Cardiac muscle cell (in vitro differentiated cells and primary cell): ENCODE data around the gene LYPD6B. TPM values are rescaled to one million over a fixed set of nuclear protein-coding genes. Genes with fewer than 3 reads are reported as not detected.

Experiments
- DNase-seq, 2 donors: peaks; one replicate each; pipeline versions ENCODE4 v3.0.0 to v3.0.0-alpha.2; 2010 to 2017; ENCODE audit warnings: low read depth in 1 of 2, low spot score in 1 of 2
- H3K27ac ChIP-seq: fragments of 200-600 bp; sonication (generic); 2 replicates; pipeline ENCODE4 v1.5.1; 2016
- H3K27me3 ChIP-seq: fragments of 200-600 bp; sonication (generic); 2 replicates; pipeline ENCODE4 v1.6.0; 2016; ENCODE audit warnings: control low read depth
- H3K36me3 ChIP-seq: fragments of 200-600 bp; sonication (generic); 2 replicates; pipeline ENCODE4 v1.5.1; 2016; ENCODE audit warnings: control low read depth
- H3K4me1 ChIP-seq: fragments of 200-600 bp; sonication (generic); 2 replicates; pipeline ENCODE4 v1.8.1; 2017; ENCODE audit warnings: low read depth, mild to moderate bottlenecking, mixed run types
- H3K4me3 ChIP-seq: fragments of 200-600 bp; sonication (generic); 2 replicates; pipeline ENCODE4 v1.5.1; 2016; ENCODE audit warnings: mild to moderate bottlenecking
- H3K9me3 ChIP-seq: fragments of 200-600 bp; sonication (generic); 2 replicates; pipeline ENCODE4 v1.5.1; 2017; ENCODE audit warnings: low read depth, mild to moderate bottlenecking, control low read depth
- polyA plus RNA-seq: library from polyadenylated mRNA; unstranded; fragments of >200 nt; fragmentation: Nextera tagmentation; extraction: Ambion mirVana; gene quantifications from 2 replicates; pipeline ENCODE4 v1.2.1, GENCODE V29; 2016
- total RNA-seq: library from RNA; depleted of rRNA; stranded (reverse); fragments of >200 nt; gene quantifications from 2 replicates; pipeline ENCODE4 v1.2.3, GENCODE V29; 2016
- TF ChIP-seq, protein P1 (sequence below): IDR thresholded peaks from 2 replicates; pipeline ENCODE4 v1.5.1; 2012; ENCODE audit warnings: low read depth, mild to moderate bottlenecking, low read length

Gene LYPD6B
- total and polyA plus RNA-seq, 2 experiments from 2014 or later = 1.6 to 5.7 TPM

- TF ChIP-seq, protein P1, sequence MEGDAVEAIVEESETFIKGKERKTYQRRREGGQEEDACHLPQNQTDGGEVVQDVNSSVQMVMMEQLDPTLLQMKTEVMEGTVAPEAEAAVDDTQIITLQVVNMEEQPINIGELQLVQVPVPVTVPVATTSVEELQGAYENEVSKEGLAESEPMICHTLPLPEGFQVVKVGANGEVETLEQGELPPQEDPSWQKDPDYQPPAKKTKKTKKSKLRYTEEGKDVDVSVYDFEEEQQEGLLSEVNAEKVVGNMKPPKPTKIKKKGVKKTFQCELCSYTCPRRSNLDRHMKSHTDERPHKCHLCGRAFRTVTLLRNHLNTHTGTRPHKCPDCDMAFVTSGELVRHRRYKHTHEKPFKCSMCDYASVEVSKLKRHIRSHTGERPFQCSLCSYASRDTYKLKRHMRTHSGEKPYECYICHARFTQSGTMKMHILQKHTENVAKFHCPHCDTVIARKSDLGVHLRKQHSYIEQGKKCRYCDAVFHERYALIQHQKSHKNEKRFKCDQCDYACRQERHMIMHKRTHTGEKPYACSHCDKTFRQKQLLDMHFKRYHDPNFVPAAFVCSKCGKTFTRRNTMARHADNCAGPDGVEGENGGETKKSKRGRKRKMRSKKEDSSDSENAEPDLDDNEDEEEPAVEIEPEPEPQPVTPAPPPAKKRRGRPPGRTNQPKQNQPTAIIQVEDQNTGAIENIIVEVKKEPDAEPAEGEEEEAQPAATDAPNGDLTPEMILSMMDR = no peak
Measured at GRCh38 chr2:149101818-149102217, 63.3 kb downstream of the LYPD6B start.

GRCh38 chr2:149103081-149103620 is 64.7 kb downstream of the LYPD6B start:
- H3K36me3 ChIP-seq = no peaks in the 10 kb centered on the region
- TF ChIP-seq, protein P1 = no peak
- H3K27me3 ChIP-seq = no peaks in the 10 kb centered on the region
- no peak for DNase-seq
- no peaks in the 10 kb centered on the region for H3K9me3 ChIP-seq
- H3K4me1 ChIP-seq = peaks cover 3% of the 10 kb centered on the region
- H3K27ac ChIP-seq = no peak overlapping the region
- no peak overlapping the region for H3K4me3 ChIP-seq

More at GRCh38 chr2:149101818-149102217, 63.3 kb downstream of the LYPD6B start:
- no peak overlapping the region for H3K4me3 ChIP-seq
- no peak overlapping the region for H3K27ac ChIP-seq
- H3K36me3 ChIP-seq = no peaks in the 10 kb centered on the region
- no peaks in the 10 kb centered on the region for H3K27me3 ChIP-seq
- peaks cover 3% of the 10 kb centered on the region for H3K4me1 ChIP-seq
- no peaks in the 10 kb centered on the region for H3K9me3 ChIP-seq
- DNase-seq = no peak

DNA sequence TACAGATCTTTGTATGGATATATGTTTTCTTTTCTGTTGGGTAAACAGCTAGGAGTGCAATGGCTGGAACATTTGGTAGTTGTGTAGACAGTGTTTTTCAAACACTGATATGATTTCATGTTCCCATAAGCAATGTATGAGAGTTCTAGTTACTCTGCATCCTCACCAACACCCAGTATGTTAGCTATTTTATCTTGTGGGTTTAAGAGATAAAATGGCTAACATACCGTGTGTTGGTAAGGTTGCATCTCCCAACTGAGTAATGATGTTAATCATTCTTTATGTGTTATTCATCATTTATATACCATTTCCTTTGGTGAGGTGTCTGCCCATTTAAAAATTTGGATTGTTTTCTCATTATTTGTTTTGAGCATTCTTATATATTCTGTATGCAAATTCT is 65.7 kb downstream of the LYPD6B start:
- peak in 1 of 2 donors; percentile 3 for DNase-seq
- TF ChIP-seq, protein P1 = no peak
- Histone ChIP-seq H3K4me1 (no peaks in the 10 kb centered on the region), H3K27me3 (no peaks in the 10 kb centered on the region), H3K4me3 (no peak overlapping the region), H3K9me3 (no peaks in the 10 kb centered on the region), H3K36me3 (no peaks in the 10 kb centered on the region), H3K27ac (no peak overlapping the region)

DNA sequence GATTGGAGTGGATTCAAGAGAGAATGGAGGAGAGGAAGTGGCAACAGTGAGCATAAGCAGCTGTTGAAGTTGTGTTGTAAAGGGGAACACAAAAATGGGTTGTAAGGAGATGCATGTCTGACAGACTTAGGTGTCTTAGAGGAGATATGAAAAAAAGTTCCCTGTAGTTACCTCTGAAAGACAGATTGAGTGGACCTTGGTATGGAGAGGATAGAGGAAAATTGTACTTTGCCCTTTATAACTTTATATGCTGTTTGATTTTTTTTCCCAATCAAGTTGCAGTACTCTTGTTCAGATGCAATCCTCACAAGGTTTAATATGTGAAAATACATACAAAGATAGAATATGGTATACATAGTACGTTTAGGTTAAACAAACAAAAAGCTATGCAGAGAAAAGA is 73.6 kb downstream of the LYPD6B start:
- Histone ChIP-seq H3K27ac (no peak overlapping the region), H3K4me1 (peaks cover 4% of the 10 kb centered on the region), H3K9me3 (no peaks in the 10 kb centered on the region), H3K36me3 (no peaks in the 10 kb centered on the region), H3K27me3 (no peaks in the 10 kb centered on the region), H3K4me3 (no peak overlapping the region)
- no peak for DNase-seq
- TF ChIP-seq, protein P1 = no peak

- no peaks in the 10 kb centered on the region for H3K36me3 ChIP-seq
- H3K9me3 ChIP-seq = no peaks in the 10 kb centered on the region
- no peak overlapping the region for H3K27ac ChIP-seq
- H3K4me1 ChIP-seq = peaks cover 4% of the 10 kb centered on the region
- H3K4me3 ChIP-seq = no peak overlapping the region
- H3K27me3 ChIP-seq = no peaks in the 10 kb centered on the region
- DNase-seq = no peak
- TF ChIP-seq, protein P1 = no peak
Measured at GRCh38 chr2:149112713-149113112, 74.2 kb downstream of the LYPD6B start.
